Measurements from ENCODE around the gene SLC37A1. TPM values are rescaled to one million over a fixed set of nuclear protein-coding genes. Genes with fewer than 3 reads are reported as not detected.

Gene SLC37A1
- total RNA-seq, 1 experiment from 2014 or later = 37.7 TPM

- Mint-ChIP-seq H3K4me3 (no peak overlapping the region), H3K27ac (no peak overlapping the region), H3K9me3 (no peaks in the 10 kb centered on the region; a peak in 1 of 5 replicates), H3K36me3 (ENCODE audit: insufficient read depth in 1 of 3, low read depth in 3 of 3) (no peaks in the 10 kb centered on the region; a peak in 1 of 7 replicates), H3K4me1 (no peaks in the 10 kb centered on the region), H3K27me3 (ENCODE audit: low read depth) (peaks cover 5% of the 10 kb centered on the region)
- no CpG with 5 or more reads among the region's 10 CpGs for WGBS (ENCODE audit: extremely low coverage, insufficient read length, low lambda C conversion rate)
- Histone ChIP-seq H2BK5ac (ENCODE audit: insufficient read length, low read length) (no peak overlapping the region), H2BK12ac (ENCODE audit: insufficient read length, low read depth, low read length) (no peak overlapping the region), H4K5ac (ENCODE audit: insufficient read length, low read depth, low read length) (no peak overlapping the region), H3T11ph (ENCODE audit: low read length) (no peak overlapping the region), H3K14ac (ENCODE audit: insufficient read depth, low read length) (no peak overlapping the region), H3K27me3 (ENCODE audit: insufficient read depth, low read length) (no peaks in the 10 kb centered on the region), H3K79me2 (ENCODE audit: insufficient read depth, low read length) (no peaks in the 10 kb centered on the region), H2BK120ac (ENCODE audit: low read depth, low read length, poor library complexity, severe bottlenecking) (no peak overlapping the region), H3K27ac (ENCODE audit: insufficient read length, low read depth, low read length) (no peak overlapping the region), H3K9me3 (ENCODE audit: control insufficient read depth, low read depth, low read length) (no peaks in the 10 kb centered on the region), H2AK5ac (ENCODE audit: insufficient read length, low read length) (no peak overlapping the region), H3K4ac (ENCODE audit: low read depth, low read length) (no peak overlapping the region), H3K9ac (ENCODE audit: extremely low read depth, insufficient read length, low read length) (no peak overlapping the region), H3K56ac (ENCODE audit: insufficient read length, low read depth, low read length) (no peak overlapping the region), H3K79me1 (ENCODE audit: insufficient read depth, low read depth, low read length, poor library complexity, severe bottlenecking) (no peaks in the 10 kb centered on the region), H4K20me1 (ENCODE audit: control insufficient read depth, insufficient read depth, insufficient read length) (no peaks in the 10 kb centered on the region), H4K91ac (ENCODE audit: insufficient read length, low read depth, low read length) (no peak overlapping the region), H3K4me2 (ENCODE audit: insufficient read depth, insufficient read length, low read length) (no peak overlapping the region), H3K23me2 (ENCODE audit: insufficient read length, low read depth, low read length, poor library complexity, severe bottlenecking) (peaks cover 2% of the 10 kb centered on the region), H3K4me1 (ENCODE audit: insufficient read depth, low read length) (no peaks in the 10 kb centered on the region), H3K23ac (ENCODE audit: insufficient read length, low read depth, low read length) (no peak overlapping the region), H2AFZ (ENCODE audit: low read length) (no peak overlapping the region), H4K8ac (replicated peaks; ENCODE audit: insufficient read length, low read depth, low read length) (no peak overlapping the region), H2BK15ac (ENCODE audit: low read depth, low read length) (no peak overlapping the region), H2BK20ac (ENCODE audit: low read depth, low read length, poor library complexity, severe bottlenecking) (no peak overlapping the region), H3K18ac (ENCODE audit: insufficient read length, low read depth, low read length) (no peak overlapping the region)
- DNase-seq = no peak
- TF ChIP-seq CTCF (conservative IDR thresholded peaks at IDR 0.05) = no peak
Observed at GRCh38 chr21:42585881-42586280, 72.2 kb downstream of the SLC37A1 start.
